IMR-90 (cell line): ENCODE data around the gene SLC7A6OS. TPM values are rescaled to one million over a fixed set of nuclear protein-coding genes. Genes with fewer than 3 reads are reported as not detected.
A peak's percentile ranks its signal among the peaks of the same experiment; 100 is the strongest.

Source experiments
- ATAC-seq: fragments of 200-7000 bp; cut with Tn5 transposase; 2 replicates; pipeline ENCODE4 v1.9.1; 2020; ENCODE audit warnings: low read depth, mild to moderate bottlenecking, moderate library complexity
- BruUV-seq: library from RNA; stranded (reverse); fragments of 400-500 nt; replicated peaks from 2 replicates; lab custom pipeline; 2021; lab: Mats Ljungman, UMichigan
- CTCF ChIA-PET: fragments of 300-600 bp; formaldehyde crosslinking; extraction: SDS; loops from one replicate; lab custom pipeline; 2021; ENCODE audit warnings: antibody characterized with exemption; lab: Yijun Ruan, JAX
- POLR2A ChIA-PET: fragments of 300-600 bp; sonication (Branson Sonifier 250); formaldehyde crosslinking; loops from one replicate; lab custom pipeline; 2022; ENCODE audit warnings: antibody characterized with exemption; ENCODE audit not compliant: unreplicated experiment; lab: Charles Lee
- DNase-seq: peaks from one replicate; pipeline ENCODE4 v3.0.0; 2013
- H2AFZ ChIP-seq: replicated peaks from 2 replicates; pipeline ENCODE3; 2013; ENCODE audit warnings: low read length, mild to moderate bottlenecking; ENCODE audit not compliant: poor library complexity
- H2AK5ac ChIP-seq: 2 replicates; pipeline ENCODE4 v1.6.1; 2013; ENCODE audit warnings: low read depth, low read length, inconsistent platforms
- H2AK9ac ChIP-seq: replicated peaks from 2 replicates; pipeline ENCODE3; 2013; ENCODE audit warnings: mild to moderate bottlenecking, low read depth, low read length, moderate library complexity; ENCODE audit not compliant: poor library complexity
- H2BK120ac ChIP-seq: 2 replicates; pipeline ENCODE4 v1.6.1; 2013; ENCODE audit warnings: low read depth, low read length, inconsistent platforms
- H2BK15ac ChIP-seq: 3 replicates; pipeline ENCODE4 v1.6.1; 2013; ENCODE audit warnings: low read depth, low read length, inconsistent platforms
- H2BK20ac ChIP-seq: 2 replicates; pipeline ENCODE4 v1.6.1; 2013; ENCODE audit warnings: low read depth, mild to moderate bottlenecking, inconsistent platforms, low read length, moderate library complexity
- H2BK5ac ChIP-seq: 2 replicates; pipeline ENCODE4 v1.6.1; 2013; ENCODE audit warnings: mild to moderate bottlenecking, low read depth, low read length, inconsistent platforms; ENCODE audit not compliant: poor library complexity, severe bottlenecking
- H3K14ac ChIP-seq: replicated peaks from 2 replicates; pipeline ENCODE4 v1.6.1; 2013; ENCODE audit warnings: low read depth, low read length, inconsistent platforms
- H3K18ac ChIP-seq: 2 replicates; pipeline ENCODE4 v1.6.1; 2013; ENCODE audit warnings: low read depth, low read length, control low read depth
- H3K23ac ChIP-seq: 2 replicates; pipeline ENCODE4 v1.6.1; 2013; ENCODE audit warnings: low read depth, low read length, inconsistent platforms
- H3K27ac ChIP-seq: 2 replicates; pipeline ENCODE4 v1.5.1; 2013; ENCODE audit warnings: mild to moderate bottlenecking, control low read depth, low read length; ENCODE audit not compliant: insufficient read depth
- H3K27me3 ChIP-seq: 2 replicates; pipeline ENCODE4 v1.6.1; 2013; ENCODE audit warnings: low read length; ENCODE audit not compliant: control insufficient read depth, insufficient read depth
- H3K36me3 ChIP-seq: 2 replicates; pipeline ENCODE4 v1.6.1; 2013; ENCODE audit warnings: low read length, mixed read lengths; ENCODE audit not compliant: control insufficient read depth, insufficient read depth
- H3K4ac ChIP-seq: 2 replicates; pipeline ENCODE4 v1.6.1; 2013; ENCODE audit warnings: low read depth, low read length, inconsistent platforms
- H3K4me1 ChIP-seq: 2 replicates; pipeline ENCODE4 v1.6.1; 2013; ENCODE audit warnings: low read length, mixed read lengths; ENCODE audit not compliant: control insufficient read depth, insufficient read depth
- H3K4me2 ChIP-seq: 2 replicates; pipeline ENCODE4 v1.6.1; 2013; ENCODE audit warnings: low read depth, mild to moderate bottlenecking, control low read depth, low read length, moderate library complexity
- H3K4me3 ChIP-seq: 2 replicates; pipeline ENCODE4 v1.5.1; 2013; ENCODE audit warnings: low read depth, mild to moderate bottlenecking, control low read depth, low read length, moderate library complexity; ENCODE audit not compliant: insufficient read depth
- H3K56ac ChIP-seq: 2 replicates; pipeline ENCODE4 v1.6.1; 2013; ENCODE audit warnings: low read length, inconsistent platforms; ENCODE audit not compliant: insufficient read depth; ENCODE audit errors: extremely low read depth
- H3K79me1 ChIP-seq, 2 experiments: 2 replicates each; pipeline ENCODE4 v1.6.1; 2013; ENCODE audit warnings: low read length in 2 of 2, inconsistent platforms in 1 of 2, low read depth in 1 of 2
- H3K9ac ChIP-seq: 2 replicates; pipeline ENCODE4 v1.6.1; 2013; ENCODE audit warnings: low read depth, low read length, control low read depth
- H3K9me1 ChIP-seq: 2 replicates; pipeline ENCODE4 v1.6.1; 2013; ENCODE audit warnings: low read length, inconsistent platforms; ENCODE audit not compliant: insufficient read depth
- H3K9me3 ChIP-seq: 2 replicates; pipeline ENCODE4 v1.6.1; 2013; ENCODE audit warnings: low read length; ENCODE audit not compliant: control insufficient read depth, insufficient read depth
- H4K20me1 ChIP-seq: 2 replicates; pipeline ENCODE4 v1.6.1; 2013; ENCODE audit warnings: low read length, inconsistent platforms; ENCODE audit not compliant: insufficient read depth
- H4K5ac ChIP-seq: 2 replicates; pipeline ENCODE4 v1.6.1; 2013; ENCODE audit warnings: mild to moderate bottlenecking, low read depth, low read length, control low read depth
- H4K8ac ChIP-seq, 2 experiments: 2 replicates each; pipeline ENCODE4 v1.6.1; 2013; ENCODE audit warnings: low read depth in 2 of 2, low read length in 2 of 2, control low read depth in 1 of 2, inconsistent platforms in 1 of 2
- H4K91ac ChIP-seq: 2 replicates; pipeline ENCODE4 v1.6.1; 2013; ENCODE audit warnings: low read depth, low read length, inconsistent platforms; ENCODE audit not compliant: insufficient read depth
- BHLHE40 ChIP-seq: fragments of 150-350 bp; IDR thresholded peaks from 2 replicates; pipeline ENCODE4 v1.6.1; 2016; ENCODE audit warnings: mild to moderate bottlenecking, low read depth, low read length
- CEBPB ChIP-seq: IDR thresholded peaks from 2 replicates; pipeline ENCODE4 v1.6.1; 2012; ENCODE audit warnings: low read depth, low read length, improper control_type of control experiment
- FOS ChIP-seq: fragments of 150-350 bp; IDR thresholded peaks from 2 replicates; pipeline ENCODE4 v1.6.1; 2016; ENCODE audit warnings: low read depth, low read length
- POLR2A ChIP-seq: IDR thresholded peaks from 2 replicates; pipeline ENCODE4 v1.6.1; 2012; ENCODE audit warnings: mild to moderate bottlenecking, low read depth, low read length
- RFX5 ChIP-seq: IDR thresholded peaks from 2 replicates; pipeline ENCODE4 v1.8.0; 2012; ENCODE audit warnings: low read depth, mild to moderate bottlenecking, low read length, moderate library complexity
- WGBS, 2 experiments: methylation state at CpG; one replicate each; pipeline versions ENCODE4 v1.1.5 to v1.1.7; 2013; ENCODE audit warnings: missing lambda C conversion rate in 2 of 2; ENCODE audit not compliant: insufficient read length in 1 of 2; ENCODE audit errors: extremely low coverage in 2 of 2; 5-methylcytosine and 5-hydroxymethylcytosine counted together
- dilution Hi-C: fragments of 300-500 bp; cut with HindIII; formaldehyde crosslinking; loops from one replicate; pipeline ENCODE4 v1.14.3; 2018; ENCODE audit warnings: low sequenced_read_pairs; ENCODE audit not compliant: unreplicated experiment
- in situ Hi-C: fragments of 300-500 bp; cut with MboI; formaldehyde crosslinking; loops from 3 replicates; pipeline ENCODE4 v1.14.3; 2019; ENCODE audit warnings: low sequenced_read_pairs, inconsistent platforms, mixed read lengths
- intact Hi-C: fragments of 100-400 bp; cut with micrococcal nuclease; formaldehyde crosslinking; loops from 2 replicates; pipeline ENCODE4 v1.10.0; 2022
- polyA plus RNA-seq, 3 experiments: library from polyadenylated mRNA; depleted of rRNA; stranded (reverse); fragments of >200 nt; gene quantifications; 2 replicates each; pipeline ENCODE4 v1.2.3, GENCODE V29; 2012; ENCODE audit warnings: low replicate concordance in 1 of 3
- total RNA-seq: library from RNA; depleted of rRNA; stranded (reverse); fragments of >200 nt; gene quantifications from 2 replicates; pipeline ENCODE4 v1.2.3, GENCODE V29; 2012

The SLC7A6OS gene
- total and polyA plus RNA-seq, 2 of the 4 experiments (the other 2 are of a cell fraction), result 6.8 to 8.4 TPM

- TSS peak; percentile 19 for BruUV-seq
- H3K4me2 ChIP-seq, result peak overlapping the region; percentile 89
Measured at GRCh38 chr16:68265078-68265920, 45.4 kb downstream of the SLC7A6OS start.

More at GRCh38 chr16:68265078-68265920, 45.4 kb downstream of the SLC7A6OS start:
- peak overlapping the region; percentile 96 for H2AFZ ChIP-seq
- peak overlapping the region; percentile 91 for H2AK9ac ChIP-seq
- peak overlapping the region; percentile 84 to 90 for H4K8ac ChIP-seq
- CTCF ChIA-PET, result interaction anchor here (2.2 kb wide), 1 partner anchor 11 kb away, joined by 7 read pairs; no protein-coding TSS in a partner anchor
- peak overlapping the region; percentile 84 for H3K4me3 ChIP-seq
- no peaks in the 10 kb centered on the region for H3K27me3 ChIP-seq
- intact Hi-C loops (loop anchor here (5.0 kb wide), 1 partner anchor 47 kb away; the partner anchor contains the start of genes PRMT7 and SLC7A6OS), dilution Hi-C loops (no loop called here), in situ Hi-C loops (no loop called here)
- H3K9me1 ChIP-seq, result peaks cover 10% of the 10 kb centered on the region; the same call in 1 of the 2 replicates
- peak overlapping the region; percentile 47 for H4K5ac ChIP-seq
- peak overlapping the region; percentile 91 for H3K27ac ChIP-seq
- H2BK15ac ChIP-seq, result peak overlapping the region; percentile 23; the same call in 1 of the 3 replicates
- no peak overlapping the region; the same call in 1 of the 2 replicates for H2BK20ac ChIP-seq
- H3K14ac ChIP-seq, result peak overlapping the region; percentile 93
- H3K4ac ChIP-seq, result peak overlapping the region; percentile 95
- peak overlapping the region; percentile 40 for H3K18ac ChIP-seq
- peak overlapping the region; percentile 79 for H4K91ac ChIP-seq
- H3K79me1 ChIP-seq, result peaks cover 3 to 52% of the 10 kb centered on the region in 2 experiments
- ATAC-seq (peak; percentile 36), DNase-seq (peak; percentile 69)
- peaks cover 34% of the 10 kb centered on the region for H4K20me1 ChIP-seq
- peak; percentile 60; the same call in 1 of the 2 replicates for TF ChIP-seq POLR2A
- no peak for TF ChIP-seq RFX5
- peak; percentile 68 for TF ChIP-seq BHLHE40
- TF ChIP-seq FOS, result 0 out of 2 replicates have a peak, but pooled peaks have one; percentile 10
- peak; percentile 79 for TF ChIP-seq CEBPB
- POLR2A ChIA-PET, result interaction anchor here (1.6 kb wide), 1 partner anchor 67 kb away, joined by 3 read pairs; no protein-coding TSS in a partner anchor
- H3K23ac ChIP-seq, result peak overlapping the region; percentile 98
- no peaks in the 10 kb centered on the region for H3K9me3 ChIP-seq
- WGBS, 2 experiments, result 3% methylated on average over 15 of the region's 23 CpGs; no CpG with 5 or more reads in 1 of the 2 experiments
- H3K56ac ChIP-seq, result peak overlapping the region; percentile 84
- peaks cover 10% of the 10 kb centered on the region for H3K4me1 ChIP-seq
- H2BK5ac ChIP-seq, result peak overlapping the region; percentile 97
- peak overlapping the region; percentile 92 for H2AK5ac ChIP-seq
- H3K36me3 ChIP-seq, result peaks cover 2% of the 10 kb centered on the region; the same call in 1 of the 2 replicates
- H2BK120ac ChIP-seq, result peak overlapping the region; percentile 72
- H3K9ac ChIP-seq, result peak overlapping the region; percentile 95
